ENCODE results near the gene SOX30.

SOX30 gene

GRCh38 chr5:157611571-157612476, 40.4 kb downstream of the SOX30 start:
- Histone ChIP-seq H3K4me1 (no peaks in the 10 kb centered on the region), H3K36me3 (no peaks in the 10 kb centered on the region), H3K9me3 (no peaks in the 10 kb centered on the region), H3K27me3 (0 out of 2 replicates have a peak, but pooled peaks cover 5% of the 10 kb centered on the region), H3K4me3 (ENCODE audit: low read depth, low read length) (no peak overlapping the region)
- DNase-seq: no peak
- TF ChIP-seq CTCF (IDR thresholded peaks at IDR 0.05; ENCODE audit: low read depth, low read length): no peak

- no peaks in the 10 kb centered on the region for H3K36me3 ChIP-seq
- no peak for DNase-seq
- no peaks in the 10 kb centered on the region for H3K9me3 ChIP-seq
- no peaks in the 10 kb centered on the region for H3K4me1 ChIP-seq
- no peak overlapping the region for H3K4me3 ChIP-seq (ENCODE audit: low read depth, low read length)
- TF ChIP-seq CTCF (IDR thresholded peaks at IDR 0.05; ENCODE audit: low read depth, low read length): no peak
- no peaks in the 10 kb centered on the region for H3K27me3 ChIP-seq
These were observed 41.2 kb downstream of the SOX30 start for GRCh38 chr5:157610990-157611389.

- H3K36me3 ChIP-seq: no peaks in the 10 kb centered on the region
- no peak for TF ChIP-seq CTCF (IDR thresholded peaks at IDR 0.05; ENCODE audit: low read depth, low read length)
- no peaks in the 10 kb centered on the region for H3K27me3 ChIP-seq
- H3K4me3 ChIP-seq (ENCODE audit: low read depth, low read length): no peak overlapping the region
- H3K9me3 ChIP-seq: no peaks in the 10 kb centered on the region
- no peak for DNase-seq
- no peaks in the 10 kb centered on the region for H3K4me1 ChIP-seq
These were observed 43.2 kb downstream of the SOX30 start for GRCh38 chr5:157608972-157609565.

- TF ChIP-seq CTCF (IDR thresholded peaks at IDR 0.05; ENCODE audit: low read depth, low read length): no peak
- no peaks in the 10 kb centered on the region for H3K9me3 ChIP-seq
- DNase-seq: no peak
- H3K36me3 ChIP-seq: no peaks in the 10 kb centered on the region
- no peaks in the 10 kb centered on the region for H3K27me3 ChIP-seq
- H3K4me1 ChIP-seq: no peaks in the 10 kb centered on the region
- no peak overlapping the region for H3K4me3 ChIP-seq (ENCODE audit: low read depth, low read length)
These were observed 44.7 kb downstream of the SOX30 start for GRCh38 chr5:157607371-157608161.

- Histone ChIP-seq H3K9me3 (no peaks in the 10 kb centered on the region), H3K4me1 (no peaks in the 10 kb centered on the region), H3K36me3 (no peaks in the 10 kb centered on the region), H3K4me3 (ENCODE audit: low read depth, low read length) (no peak overlapping the region), H3K27me3 (no peaks in the 10 kb centered on the region)
- no peak for DNase-seq
- TF ChIP-seq CTCF (IDR thresholded peaks at IDR 0.05; ENCODE audit: low read depth, low read length): no peak
These were observed 46.2 kb downstream of the SOX30 start for GRCh38 chr5:157606046-157606445.
